Kidney (tissue), 14 donors: ENCODE data around the gene NT5E. TPM values are rescaled to one million over a fixed set of nuclear protein-coding genes. Genes with fewer than 3 reads are reported as not detected.

Source experiments
- DNase-seq, 5 donors: peaks; one replicate each; pipeline ENCODE4 v3.0.0-alpha.2; 2013 to 2020
- FAIRE-seq: peaks from 2 replicates; lab custom pipeline; 2012; peaks lifted over from hg19 to GRCh38; lab: Jason Lieb, UNC
- H3K27ac ChIP-seq, 2 donors: one replicate each; pipeline ENCODE4 v1.7.0; 2013; ENCODE audit warnings: low read depth in 2 of 2, low read length in 2 of 2, inconsistent platforms in 1 of 2
- H3K27me3 ChIP-seq: one replicate; pipeline ENCODE4 v1.7.1; 2013; ENCODE audit warnings: low read length, inconsistent platforms; ENCODE audit not compliant: control insufficient read depth, insufficient read depth
- H3K36me3 ChIP-seq, 3 donors: one replicate each; pipeline versions ENCODE4 v1.7.0 to v1.7.1; 2013; ENCODE audit warnings: low read length in 3 of 3, control low read depth in 1 of 3, inconsistent platforms in 1 of 3; ENCODE audit not compliant: insufficient read depth in 3 of 3, control insufficient read depth in 2 of 3
- H3K4me1 ChIP-seq, 3 donors: one replicate each; pipeline versions ENCODE4 v1.7.0 to v1.7.1; 2013; ENCODE audit warnings: low read length in 3 of 3, inconsistent platforms in 1 of 3, low read depth in 1 of 3; ENCODE audit not compliant: control insufficient read depth in 2 of 3, insufficient read depth in 2 of 3
- H3K4me3 ChIP-seq, 3 donors: one replicate each; pipeline versions ENCODE4 v1.7.0 to v1.8.1; 2013; ENCODE audit warnings: low read length in 3 of 3, control low read depth in 1 of 3, inconsistent platforms in 1 of 3
- H3K9ac ChIP-seq, 3 donors: one replicate each; pipeline versions ENCODE4 v1.7.0 to v1.7.1; 2013; ENCODE audit warnings: low read length in 3 of 3, control low read depth in 1 of 3, inconsistent platforms in 1 of 3
- H3K9me3 ChIP-seq, 3 donors: one replicate each; pipeline versions ENCODE4 v1.7.0 to v1.7.1; 2013; ENCODE audit warnings: low read length in 3 of 3, control low read depth in 1 of 3, inconsistent platforms in 1 of 3; ENCODE audit not compliant: control insufficient read depth in 2 of 3, insufficient read depth in 1 of 3
- intact Hi-C: fragments of 100-400 bp; cut with DNase I; formaldehyde crosslinking; loops from one replicate; pipeline ENCODE4 v1.11.1; 2022
- polyA plus RNA-seq: library from polyadenylated mRNA; stranded (reverse); fragments of 350-450 nt; fragmentation: Illumina TruSeq; extraction: RNeasy Lipid Tissue Mini Kit (QIAGEN cat#74804); gene quantifications from one replicate; pipeline ENCODE4 v1.2.3, GENCODE V29; 2014; ENCODE audit warnings: low read depth, low replicate concordance; ENCODE audit not compliant: insufficient read depth
- total RNA-seq: library from RNA; stranded (reverse); fragmentation: NEBNext Ultra II Directional; extraction: Animal tissue kit (Norgen Biotek cat#: 25700); gene quantifications from one replicate; pipeline ENCODE4 v1.2.1, GENCODE V29; 2021
- TF ChIP-seq, protein P1 (sequence below): IDR thresholded peaks from 3 replicates; pipeline ENCODE4 v1.5.1; 2012; ENCODE audit warnings: mild to moderate bottlenecking, moderate library complexity, borderline replicate concordance; ENCODE audit not compliant: insufficient read depth; ENCODE audit errors: extremely low read depth
- donor health status: control.
- donor health status: control.
- donor health status: control.
- donor health status: control.
- donor health status: control.
- donor health status: DM: yes; HTN: yes; CAD: no.
- donor health status: Normal renal cell carcinoma (clear cell type).

NT5E gene
- total and polyA plus RNA-seq, 2 donors from 2014 or later = 13.1 to 41.0 TPM

DNA sequence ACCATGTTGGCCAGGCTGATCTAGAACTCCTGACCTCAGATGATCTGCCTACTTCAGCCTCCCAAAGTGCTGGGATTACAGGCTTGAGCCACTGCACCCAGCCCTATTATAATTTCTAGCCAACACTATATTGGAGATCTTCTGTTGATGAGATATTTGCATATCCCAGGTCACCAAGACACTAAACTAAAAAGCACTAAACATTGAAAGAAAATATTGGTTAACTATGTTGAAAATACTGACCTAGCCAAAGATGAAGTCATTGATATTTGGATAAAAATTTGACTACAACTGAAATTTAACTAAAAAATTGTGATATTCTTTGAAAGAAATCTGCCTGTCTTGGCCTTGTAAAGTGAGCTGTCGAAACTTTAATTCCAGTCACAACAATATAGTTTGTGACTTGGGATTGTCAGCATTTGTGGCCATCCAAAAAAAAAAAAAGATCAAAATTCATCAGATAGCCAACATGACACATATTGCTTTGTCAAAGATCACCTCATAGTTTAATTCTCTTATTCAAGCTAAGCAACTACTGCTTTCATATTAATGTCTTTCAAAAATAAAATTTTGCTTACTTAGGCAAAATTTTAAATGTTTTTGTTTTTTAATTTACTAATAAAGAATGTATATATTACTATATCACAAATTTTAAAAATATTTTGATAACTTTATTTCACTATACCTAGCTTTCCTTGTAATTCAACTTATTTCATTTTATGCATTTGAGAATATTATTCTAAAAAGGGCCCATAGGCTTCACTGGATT lies 6.3 kb upstream of the NT5E start:
- FAIRE-seq = peak; percentile 3
- Histone ChIP-seq H3K4me1 (no peaks in the 10 kb centered on the region), H3K4me3 (no peak overlapping the region), H3K36me3 (no peaks in the 10 kb centered on the region), H3K9me3 (no peaks in the 10 kb centered on the region), H3K9ac (no peak overlapping the region), H3K27me3 (peaks cover 8% of the 10 kb centered on the region), H3K27ac (no peak overlapping the region)
- DNase-seq = no peak
- TF ChIP-seq, protein P1, sequence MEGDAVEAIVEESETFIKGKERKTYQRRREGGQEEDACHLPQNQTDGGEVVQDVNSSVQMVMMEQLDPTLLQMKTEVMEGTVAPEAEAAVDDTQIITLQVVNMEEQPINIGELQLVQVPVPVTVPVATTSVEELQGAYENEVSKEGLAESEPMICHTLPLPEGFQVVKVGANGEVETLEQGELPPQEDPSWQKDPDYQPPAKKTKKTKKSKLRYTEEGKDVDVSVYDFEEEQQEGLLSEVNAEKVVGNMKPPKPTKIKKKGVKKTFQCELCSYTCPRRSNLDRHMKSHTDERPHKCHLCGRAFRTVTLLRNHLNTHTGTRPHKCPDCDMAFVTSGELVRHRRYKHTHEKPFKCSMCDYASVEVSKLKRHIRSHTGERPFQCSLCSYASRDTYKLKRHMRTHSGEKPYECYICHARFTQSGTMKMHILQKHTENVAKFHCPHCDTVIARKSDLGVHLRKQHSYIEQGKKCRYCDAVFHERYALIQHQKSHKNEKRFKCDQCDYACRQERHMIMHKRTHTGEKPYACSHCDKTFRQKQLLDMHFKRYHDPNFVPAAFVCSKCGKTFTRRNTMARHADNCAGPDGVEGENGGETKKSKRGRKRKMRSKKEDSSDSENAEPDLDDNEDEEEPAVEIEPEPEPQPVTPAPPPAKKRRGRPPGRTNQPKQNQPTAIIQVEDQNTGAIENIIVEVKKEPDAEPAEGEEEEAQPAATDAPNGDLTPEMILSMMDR = no peak
- intact Hi-C loops = no loop called here

DNA sequence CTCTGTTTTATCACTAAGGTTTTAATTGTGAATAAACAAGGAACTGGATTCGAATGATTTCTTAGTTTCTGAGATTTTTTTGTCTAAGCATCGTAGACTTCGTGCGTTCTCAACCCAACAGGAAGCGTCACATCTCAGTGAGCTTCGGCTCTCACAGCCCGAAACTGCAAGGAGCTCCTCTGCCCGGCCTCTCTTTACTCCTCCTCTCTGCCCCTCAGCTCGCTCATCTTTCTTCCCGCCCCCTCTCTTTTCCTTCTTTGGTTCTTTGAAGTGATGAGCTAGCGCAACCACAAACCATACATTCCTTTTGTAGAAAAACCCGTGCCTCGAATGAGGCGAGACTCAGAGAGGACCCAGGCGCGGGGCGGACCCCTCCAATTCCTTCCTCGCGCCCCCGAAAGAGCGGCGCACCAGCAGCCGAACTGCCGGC lies 480 bp upstream of the NT5E start:
- no peaks in the 10 kb centered on the region for H3K9me3 ChIP-seq
- H3K27ac ChIP-seq = peak overlapping the region; percentile 49 to 50
- TF ChIP-seq, protein P1 = no peak
- peaks cover 0 to 3% (median 0%) of the 10 kb centered on the region in 3 donors for H3K4me1 ChIP-seq
- no peaks in the 10 kb centered on the region for H3K36me3 ChIP-seq
- peaks cover 27% of the 10 kb centered on the region for H3K27me3 ChIP-seq
- intact Hi-C loops = no loop called here
- DNase-seq (peak in 4 of 5 donors; percentile 20 to 51 (median 44)), FAIRE-seq (no peak)
- H3K4me3 ChIP-seq = peak overlapping the region; percentile 13 to 78 (median 65)
- peak overlapping the region in 1 of 3 donors; percentile 29 for H3K9ac ChIP-seq

DNA sequence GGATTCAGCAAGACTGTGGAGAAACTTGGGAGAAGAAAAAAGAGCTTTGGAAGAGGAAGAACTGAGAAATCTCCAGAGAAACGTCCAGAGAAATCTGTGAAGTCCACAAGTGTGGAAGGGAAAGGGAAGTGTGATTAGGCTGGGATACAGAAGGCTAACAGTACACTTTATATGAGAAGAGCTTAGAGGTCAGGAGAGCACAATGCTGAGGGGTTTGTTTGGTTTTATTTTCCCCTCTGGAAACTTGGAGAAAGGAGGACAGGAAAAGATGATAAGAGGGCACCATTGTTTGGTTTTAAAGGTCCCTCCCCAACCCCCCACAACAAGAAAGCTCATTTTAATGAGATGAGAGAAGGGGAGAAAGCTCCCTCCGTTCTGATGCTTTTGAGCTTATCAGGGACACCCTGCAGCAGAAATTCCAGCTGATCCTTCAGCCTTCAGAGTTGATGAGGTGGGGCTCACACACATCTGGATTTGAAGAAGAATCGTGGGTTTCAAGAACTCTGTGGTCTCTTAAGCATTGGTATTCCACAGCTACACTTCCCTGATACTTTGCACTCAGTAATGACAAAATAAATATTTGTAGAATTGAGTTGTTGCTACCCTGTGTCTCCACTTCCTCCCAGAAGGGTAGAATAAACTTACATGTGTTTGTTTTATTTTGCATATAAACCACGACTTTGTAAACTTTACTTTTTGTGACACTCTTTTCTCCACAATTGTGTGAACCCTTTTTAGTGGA lies 1.9 kb downstream of the NT5E start:
- intact Hi-C loops = no loop called here
- no peak overlapping the region for H3K27ac ChIP-seq
- H3K4me1 ChIP-seq = peaks cover 0 to 3% (median 0%) of the 10 kb centered on the region in 3 donors
- DNase-seq = no peak
- no peak overlapping the region for H3K9ac ChIP-seq
- TF ChIP-seq, protein P1 = no peak
- peaks cover 27% of the 10 kb centered on the region for H3K27me3 ChIP-seq
- peak overlapping the region in 2 of 3 donors; percentile 78 to 81 for H3K4me3 ChIP-seq
- no peaks in the 10 kb centered on the region for H3K9me3 ChIP-seq
- FAIRE-seq = no peak
- H3K36me3 ChIP-seq = no peaks in the 10 kb centered on the region
